NCI-H82 (cell line): Measurements from ENCODE around the gene MVB12B.

Experiments
- DNase-seq: peaks from one replicate; lab custom pipeline; 2025; lab: John Stamatoyannopoulos, UW

Gene MVB12B

DNA sequence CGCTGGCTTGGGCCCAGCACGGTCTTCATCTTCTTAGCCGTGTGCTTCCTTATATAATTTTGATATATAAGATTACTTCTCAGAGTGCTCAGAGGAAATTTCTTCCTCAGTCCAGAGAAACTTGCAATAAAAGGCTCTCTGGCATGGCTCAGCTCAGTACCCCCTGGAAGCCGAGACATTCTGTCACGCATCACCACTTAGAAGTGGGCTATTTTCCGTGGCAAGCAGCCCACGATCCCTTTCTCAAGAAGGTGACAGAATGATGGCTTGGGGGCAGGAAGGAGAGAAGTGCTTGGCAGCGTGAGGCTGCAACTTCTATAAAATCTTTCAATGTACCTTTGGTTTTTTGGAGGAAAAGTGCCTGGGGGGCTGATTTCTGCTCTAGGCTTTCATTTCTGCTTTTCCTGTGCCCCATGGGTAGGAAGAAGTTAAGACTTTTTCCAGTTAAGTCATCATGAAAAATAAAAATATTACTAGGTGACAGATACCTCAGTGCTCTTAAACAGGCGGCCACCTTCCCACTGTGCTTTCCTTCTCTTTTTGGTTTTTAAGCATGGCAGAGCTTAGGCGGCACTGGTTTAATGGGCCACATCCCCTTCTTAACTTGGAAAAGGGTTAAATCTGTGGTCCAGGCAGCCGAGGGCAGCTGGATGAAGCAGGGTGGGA lies 104.6 kb downstream of the MVB12B start:
- no peak for DNase-seq

DNA sequence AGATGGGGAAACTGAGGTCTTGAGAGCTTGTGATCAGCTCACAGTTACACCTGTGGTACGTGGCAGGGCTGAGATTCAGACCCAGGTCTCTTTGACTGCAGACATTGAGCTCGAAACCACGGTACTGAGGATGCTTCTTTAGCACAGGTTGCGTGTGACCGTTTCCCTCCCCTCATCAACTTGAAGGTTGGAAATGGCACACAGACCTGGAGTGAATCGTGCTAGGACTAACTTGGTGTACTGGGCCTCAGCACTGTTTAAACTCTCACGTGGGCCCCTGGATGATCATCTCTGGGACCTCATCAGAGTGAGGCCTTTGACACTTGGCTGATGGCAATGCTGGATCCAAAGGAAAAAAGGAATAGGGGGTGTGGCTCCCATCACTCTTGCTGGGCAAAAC lies 106.0 kb downstream of the MVB12B start:
- DNase-seq: no peak

DNA sequence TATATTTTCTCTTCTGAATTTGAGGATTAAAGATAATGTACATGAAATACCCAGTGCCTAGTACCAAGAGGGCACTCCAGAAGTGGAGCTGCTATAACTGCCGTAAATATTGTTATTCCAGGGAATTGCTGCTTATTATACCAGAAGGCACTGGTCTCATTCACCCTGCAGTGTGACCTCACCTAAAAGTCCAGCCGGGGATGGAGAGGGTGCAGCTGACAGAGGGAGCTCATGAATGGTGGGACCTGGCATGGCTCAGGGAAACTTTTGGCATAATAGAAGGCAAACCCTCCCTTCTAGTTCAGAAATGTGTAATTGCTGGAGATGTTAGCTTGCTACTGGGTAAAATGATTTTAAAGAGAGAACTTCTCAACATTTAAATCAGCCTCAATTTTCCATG lies 108.5 kb downstream of the MVB12B start:
- DNase-seq: no peak

DNA sequence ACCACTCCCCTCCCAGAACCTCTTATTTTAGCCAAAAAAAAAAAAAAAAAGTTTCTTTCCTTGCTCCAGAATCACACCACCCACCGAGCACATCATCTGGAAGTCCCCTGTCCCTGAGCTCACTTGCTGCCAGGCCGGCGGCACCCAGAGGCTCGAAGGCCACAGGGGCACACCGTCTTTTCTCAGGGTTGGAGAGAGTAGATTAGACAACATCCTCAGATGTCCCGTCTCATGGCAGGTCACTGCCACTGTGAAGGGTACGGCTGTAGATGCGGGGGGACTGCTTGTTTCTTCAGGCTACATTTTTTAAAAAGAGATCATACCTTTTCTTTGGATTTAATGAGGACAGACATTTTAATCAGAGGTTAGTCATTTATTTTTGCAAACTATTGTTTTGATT lies 109.0 kb downstream of the MVB12B start:
- no peak for DNase-seq

DNA sequence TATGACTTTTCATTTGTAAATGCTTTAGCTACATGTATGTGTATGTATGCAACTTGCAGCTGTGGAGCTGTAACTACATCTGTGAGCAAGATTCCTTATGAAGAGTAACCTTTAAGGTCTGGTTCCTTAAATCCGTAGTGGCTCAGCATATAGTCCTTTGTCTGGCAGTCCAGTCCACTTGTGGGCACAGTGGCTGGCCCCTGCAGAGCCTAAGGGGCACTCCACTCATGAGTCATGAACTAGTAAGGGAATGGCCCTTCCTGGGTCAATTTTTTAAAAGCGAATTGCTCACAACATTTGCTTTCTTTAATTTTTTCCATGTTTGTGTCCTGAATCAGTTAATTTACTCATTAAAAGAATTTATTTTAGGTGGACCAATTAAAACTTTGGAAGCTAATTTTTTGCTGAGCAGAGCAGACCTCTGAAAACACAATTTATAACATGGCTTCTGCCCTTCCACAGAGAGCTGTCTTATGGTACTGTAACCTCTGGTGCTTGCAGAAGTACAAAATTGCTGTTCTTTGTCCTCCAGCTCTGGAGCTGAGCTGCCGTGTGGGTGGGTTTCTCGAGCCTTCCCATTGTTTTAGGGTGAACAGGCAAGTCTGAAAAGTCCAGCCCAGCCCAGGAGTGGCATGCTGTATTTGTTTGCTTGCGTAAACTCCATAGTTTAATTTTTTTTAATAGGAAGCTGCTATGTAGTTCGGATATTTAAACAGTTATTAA lies 110.1 kb downstream of the MVB12B start:
- DNase-seq: no peak

DNA sequence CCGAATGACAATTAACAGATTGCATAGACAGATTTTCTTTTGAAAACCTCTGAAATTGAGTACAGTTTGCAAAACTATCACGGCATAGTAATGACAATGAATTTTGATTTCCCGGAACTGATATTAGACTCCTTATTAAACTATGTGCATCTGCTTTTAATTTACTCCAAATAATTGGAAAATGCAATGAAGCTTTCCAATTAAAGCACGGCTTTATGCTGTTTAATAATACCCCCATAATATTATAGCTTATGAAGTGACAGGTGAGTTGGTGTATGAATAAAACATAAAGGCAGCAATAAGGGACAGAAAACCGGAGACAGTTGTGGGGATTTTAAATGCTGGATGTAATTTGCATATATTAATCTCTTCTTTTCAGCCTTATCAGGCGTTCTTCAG lies 110.6 kb downstream of the MVB12B start:
- no peak for DNase-seq

DNA sequence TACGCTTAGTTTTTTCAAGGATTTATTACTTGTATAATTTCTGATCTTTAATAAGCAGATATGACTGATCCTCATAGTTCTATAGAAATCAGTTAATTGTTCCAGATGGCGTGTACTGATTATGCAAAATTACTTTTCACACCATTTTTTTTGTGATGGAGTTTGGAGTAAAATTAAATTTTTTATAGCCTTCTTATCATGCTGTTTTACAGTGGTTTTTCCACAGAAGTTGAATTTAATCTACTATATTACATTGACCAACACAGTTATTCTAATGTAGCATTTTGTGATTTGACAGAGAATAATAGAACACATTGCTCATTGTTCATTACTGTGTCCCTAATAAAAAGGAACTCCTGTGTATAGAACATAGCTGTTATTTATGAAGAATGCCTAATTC lies 111.1 kb downstream of the MVB12B start:
- no peak for DNase-seq

DNA sequence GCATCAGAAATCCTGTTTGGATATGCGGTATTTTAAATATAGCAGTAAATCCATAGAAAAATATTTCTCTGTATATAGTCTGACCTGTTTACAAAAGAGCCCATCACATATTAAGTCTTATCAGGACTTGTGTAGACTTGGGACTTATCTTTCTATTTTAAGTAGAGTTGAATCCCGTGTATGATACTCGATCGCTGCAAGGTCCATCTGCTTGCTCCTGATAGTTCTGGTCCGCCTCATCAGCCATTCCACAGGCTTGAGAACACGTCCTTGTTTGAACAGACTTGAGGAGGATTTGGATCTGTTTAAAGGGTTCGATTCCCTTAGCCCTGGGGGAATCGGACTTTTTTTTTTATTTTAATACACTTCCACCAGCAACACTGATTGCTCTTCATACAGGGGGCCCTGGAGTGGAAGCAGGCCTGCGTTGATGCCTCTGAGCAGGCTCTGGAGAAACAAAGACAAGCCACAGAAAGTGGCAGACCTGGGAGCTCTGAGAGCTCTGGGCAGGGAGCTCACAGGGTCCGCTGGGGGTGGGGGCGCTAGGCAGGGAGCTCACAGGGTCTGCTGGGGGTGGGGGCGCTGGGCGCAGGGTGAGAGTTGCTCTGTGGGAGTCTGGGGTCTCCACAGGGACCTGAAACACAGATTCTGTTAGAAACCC lies 112.2 kb downstream of the MVB12B start:
- DNase-seq: peak; percentile 16

DNA sequence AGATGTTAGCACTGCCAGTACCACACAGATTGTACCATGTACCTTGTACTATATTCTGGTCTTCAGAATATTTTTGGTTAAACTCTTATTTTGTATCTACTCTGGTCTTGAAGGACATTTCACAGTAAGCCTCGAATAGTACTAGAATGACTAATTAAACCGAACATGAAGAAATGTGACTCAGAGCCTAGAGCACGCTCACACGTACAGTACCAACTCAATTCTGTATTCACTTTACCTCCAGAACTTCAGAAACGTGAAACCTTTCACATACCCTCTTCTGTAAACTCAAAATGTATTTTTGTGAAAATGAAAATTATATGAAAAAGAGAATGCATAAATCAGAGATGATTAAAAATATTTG lies 112.8 kb downstream of the MVB12B start:
- no peak for DNase-seq

DNA sequence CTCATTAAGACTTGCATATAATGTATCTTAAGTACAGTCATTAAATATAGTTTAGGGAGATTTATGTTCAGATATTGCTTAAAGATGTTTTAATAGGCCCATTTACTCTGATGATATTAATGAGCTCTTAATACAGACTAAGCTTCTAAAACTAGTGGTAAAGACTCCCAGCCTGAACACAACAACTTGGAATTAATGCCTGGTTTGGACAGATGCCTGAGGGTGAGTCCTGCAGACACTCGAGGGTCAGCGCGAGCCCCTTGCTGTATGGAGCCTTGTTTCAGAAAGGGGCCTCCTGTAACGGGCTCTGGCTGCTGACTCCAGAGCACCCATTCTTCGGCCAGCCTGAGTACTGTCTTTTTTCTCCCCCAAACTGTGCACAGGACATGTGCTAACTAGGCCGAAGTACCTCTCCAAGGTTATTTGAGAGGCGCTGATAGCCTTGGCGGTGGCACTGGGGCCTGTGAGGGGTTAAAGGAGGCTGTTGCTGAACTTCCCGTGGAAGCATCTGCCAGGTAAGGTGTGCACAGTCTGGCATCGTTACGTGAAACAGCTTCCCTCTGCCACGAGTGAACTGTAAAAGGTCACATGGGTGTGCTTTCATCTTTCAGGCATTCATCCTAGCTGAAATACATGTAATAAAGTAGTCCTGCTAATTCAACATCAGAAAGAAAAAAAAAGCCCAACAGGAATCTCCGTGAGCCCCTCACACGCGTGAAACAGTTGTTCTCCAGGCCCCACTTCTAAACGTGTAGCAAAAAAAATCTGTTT lies 113.4 kb downstream of the MVB12B start:
- DNase-seq: peak; percentile 36

DNA sequence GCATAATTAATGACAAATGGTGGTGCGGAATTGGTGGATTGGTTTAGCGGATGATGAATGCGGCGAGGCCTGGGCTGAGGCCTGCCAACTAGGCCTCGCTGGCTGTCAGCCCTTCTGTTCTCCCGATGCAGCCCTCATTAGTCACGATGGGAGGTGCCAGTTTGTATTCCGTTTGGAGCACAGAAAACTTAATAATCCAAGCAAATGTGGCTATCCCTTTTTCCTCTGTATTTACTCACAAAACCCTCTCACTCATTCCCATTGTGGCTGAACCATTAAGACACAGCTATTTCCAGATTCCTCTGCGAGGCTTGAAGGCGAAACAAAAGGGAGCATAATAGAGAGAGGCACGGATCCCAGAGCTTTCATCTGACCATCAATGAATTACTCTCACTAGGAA lies 114.3 kb downstream of the MVB12B start:
- no peak for DNase-seq

DNA sequence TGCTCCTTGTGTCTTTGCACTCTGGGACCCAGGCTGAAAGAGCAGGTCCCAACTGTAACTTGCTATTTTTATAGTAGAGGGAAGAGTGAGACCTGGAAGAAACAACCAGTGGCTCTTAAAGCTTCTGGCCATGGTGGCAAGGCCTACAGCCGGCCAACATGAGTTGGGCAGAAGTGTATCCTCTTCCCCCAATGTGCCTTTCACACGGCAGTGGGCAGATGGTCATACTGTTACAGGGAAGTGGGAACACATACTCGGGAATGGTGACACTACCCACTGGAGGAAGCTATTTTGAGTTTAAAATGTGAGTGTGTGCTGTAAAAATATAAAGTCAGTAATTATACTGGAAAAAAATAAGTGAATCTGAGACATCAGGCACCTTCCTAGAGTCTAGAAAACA lies 116.0 kb downstream of the MVB12B start:
- DNase-seq: no peak

DNA sequence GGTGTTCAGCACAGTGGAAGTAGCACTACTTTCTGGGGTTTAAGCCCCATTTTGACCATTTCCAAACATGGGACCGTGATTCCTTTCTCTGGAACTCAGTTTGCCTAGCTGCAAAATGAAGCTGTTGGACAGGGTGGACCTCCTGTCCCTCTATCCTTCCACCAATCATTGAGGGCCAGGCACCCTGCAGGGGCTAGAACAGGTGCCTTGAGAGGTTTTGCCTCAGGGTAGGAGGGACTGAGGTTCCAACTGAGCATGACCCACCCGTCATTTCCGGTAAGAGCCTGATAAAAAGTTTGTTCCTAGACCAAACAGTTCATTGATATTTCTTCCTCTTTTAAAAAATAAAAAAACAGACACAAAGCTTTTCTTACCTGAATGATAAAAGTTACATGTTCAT lies 116.5 kb downstream of the MVB12B start:
- no peak for DNase-seq

DNA sequence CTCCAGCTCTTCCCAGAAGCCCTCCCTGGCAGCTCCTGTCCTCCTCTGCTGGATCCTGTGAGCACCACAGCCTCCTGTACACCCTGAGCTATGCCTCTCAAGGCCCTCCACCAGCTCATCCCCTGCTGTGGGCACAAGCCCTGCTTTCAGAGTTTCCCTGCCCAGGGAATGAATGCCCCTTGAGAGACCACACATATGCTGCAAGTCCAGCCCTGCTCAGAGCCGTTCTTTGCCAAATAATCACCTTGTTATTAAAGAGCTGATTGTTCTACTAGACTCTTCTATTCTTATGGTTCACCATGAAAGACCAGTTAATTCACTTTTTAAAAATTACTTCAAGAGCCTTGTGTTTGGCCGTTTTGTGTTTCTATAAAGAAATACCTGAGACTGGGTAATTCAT lies 121.5 kb downstream of the MVB12B start:
- DNase-seq: no peak

DNA sequence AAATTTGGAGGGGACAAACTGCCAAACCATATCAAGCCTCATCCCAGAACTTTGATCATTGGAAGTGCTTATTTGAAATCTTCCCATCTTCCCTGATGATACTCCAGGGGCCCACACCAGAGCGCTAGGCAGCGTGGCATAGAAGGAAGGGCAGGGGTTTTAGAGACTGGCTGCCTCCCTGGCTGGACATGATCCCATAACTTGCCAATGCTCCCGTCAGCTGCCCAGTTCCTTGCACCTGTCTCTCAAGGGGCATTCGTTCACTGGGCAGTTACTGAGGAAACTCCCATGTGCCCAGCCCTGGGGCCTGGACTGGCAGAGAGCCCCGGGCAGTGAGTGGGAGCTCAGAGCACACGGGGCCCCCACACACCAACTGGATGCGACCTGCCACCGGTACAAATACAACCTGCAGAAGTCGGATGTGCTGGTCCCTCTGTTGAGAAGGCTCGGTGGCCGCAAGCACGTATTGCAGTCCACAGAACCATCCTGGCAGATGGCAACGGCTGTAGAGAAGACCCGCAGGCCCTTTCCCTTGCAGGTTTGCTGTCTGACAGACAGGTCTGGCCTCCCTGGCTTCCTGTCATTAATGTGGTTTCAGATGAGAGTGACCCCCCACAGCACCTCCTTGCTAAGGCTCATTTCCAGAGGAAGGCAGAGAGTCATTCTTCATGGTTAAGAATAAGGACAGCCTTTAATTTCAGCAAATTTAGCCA lies 122.4 kb downstream of the MVB12B start:
- no peak for DNase-seq

DNA sequence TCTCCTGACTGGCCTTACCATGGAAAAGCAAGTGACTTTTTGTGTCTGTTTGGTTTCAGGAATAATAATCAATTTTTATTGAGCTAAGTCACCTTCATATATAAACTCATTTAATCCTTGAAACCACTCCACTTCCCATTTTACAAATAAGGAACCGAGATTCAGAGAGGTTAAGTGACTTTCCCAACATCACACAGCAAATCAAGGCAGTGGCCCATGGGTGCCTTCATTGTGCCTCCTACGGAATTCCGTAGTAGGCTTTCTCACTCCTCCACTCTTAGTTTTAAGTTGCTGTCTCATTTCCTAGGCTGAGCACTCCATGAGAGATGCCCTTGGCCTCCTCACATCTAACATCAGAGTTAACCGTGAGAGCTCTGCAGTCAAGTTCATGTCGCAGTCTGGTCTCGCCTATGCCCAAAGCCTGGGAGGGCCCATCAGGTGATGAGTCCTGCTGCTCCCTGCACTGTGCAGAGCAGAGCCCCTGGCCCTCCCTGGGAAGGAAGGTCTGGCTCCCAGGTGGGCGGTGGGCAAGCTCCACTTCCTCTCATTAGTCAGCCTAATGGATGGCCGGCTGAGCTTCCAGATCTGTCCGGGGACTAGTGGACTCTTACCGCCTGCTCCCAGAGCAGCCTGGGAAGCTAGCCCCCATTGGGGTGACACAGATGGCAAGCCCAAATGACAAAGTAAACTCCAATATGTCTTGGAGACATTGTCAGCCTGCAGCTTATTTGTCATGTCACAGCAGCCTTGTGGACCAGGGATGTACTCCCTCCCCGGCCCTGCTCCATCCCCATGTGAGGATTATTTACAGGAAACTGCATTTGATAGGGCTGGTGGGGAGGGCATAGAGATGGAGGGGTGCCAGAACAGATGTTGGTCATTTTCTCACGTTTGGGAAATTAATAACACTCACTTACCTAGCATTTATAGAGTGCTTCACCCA lies 123.4 kb downstream of the MVB12B start:
- no peak for DNase-seq

DNA sequence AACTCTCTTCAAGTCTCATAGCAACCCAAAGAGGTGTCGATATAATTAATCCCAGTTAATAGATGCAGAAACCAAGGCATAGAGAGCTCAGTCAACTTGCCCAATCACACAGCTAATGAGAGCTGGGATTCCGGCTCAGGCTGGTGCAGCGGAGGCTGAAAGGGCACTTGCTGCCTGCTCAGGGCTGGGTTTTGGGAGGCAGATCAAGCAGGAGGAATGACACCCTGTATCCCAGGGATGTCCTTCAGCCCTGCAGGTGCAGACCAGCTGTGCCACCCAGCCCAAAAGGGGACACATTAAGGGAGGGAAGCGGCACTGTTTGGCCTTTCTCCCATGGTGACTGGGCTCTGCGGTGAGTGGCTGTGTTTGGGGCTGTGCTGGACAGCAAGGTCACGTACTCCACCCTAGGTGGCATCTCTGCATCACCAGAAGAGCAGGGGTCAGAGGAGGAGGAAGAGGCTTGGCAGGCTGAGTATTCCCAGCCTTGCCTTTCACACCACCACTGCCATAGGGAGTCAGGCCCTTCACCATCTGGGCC lies 124.1 kb downstream of the MVB12B start:
- no peak for DNase-seq

DNA sequence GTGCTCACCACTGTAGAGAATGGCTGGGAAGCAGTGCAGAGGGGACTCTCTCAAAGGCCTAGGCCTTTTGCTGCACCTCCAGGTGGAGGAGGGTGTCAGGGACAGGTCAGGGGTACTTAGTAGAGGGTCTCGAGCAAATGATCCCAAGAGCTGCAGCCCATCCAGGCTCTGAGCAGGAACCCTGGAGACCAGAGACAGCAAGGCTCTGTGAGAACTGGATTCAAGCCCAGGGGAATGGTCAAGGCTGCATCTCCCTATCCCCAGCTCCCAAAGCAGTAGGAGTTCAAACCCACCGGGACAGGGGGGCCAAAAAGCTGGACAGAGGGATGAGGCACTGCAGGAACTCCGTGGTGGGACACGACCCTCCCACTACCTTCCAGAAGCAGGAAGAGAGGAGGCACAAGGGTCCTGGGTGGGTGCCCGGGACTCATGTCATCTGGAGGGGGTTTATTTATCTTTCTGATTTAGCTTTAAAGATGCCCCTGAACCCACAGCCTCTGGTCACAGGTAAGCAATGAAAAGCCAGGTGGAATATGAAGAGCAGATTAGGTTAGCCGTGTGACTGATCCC lies 124.8 kb downstream of the MVB12B start:
- DNase-seq: no peak

DNA sequence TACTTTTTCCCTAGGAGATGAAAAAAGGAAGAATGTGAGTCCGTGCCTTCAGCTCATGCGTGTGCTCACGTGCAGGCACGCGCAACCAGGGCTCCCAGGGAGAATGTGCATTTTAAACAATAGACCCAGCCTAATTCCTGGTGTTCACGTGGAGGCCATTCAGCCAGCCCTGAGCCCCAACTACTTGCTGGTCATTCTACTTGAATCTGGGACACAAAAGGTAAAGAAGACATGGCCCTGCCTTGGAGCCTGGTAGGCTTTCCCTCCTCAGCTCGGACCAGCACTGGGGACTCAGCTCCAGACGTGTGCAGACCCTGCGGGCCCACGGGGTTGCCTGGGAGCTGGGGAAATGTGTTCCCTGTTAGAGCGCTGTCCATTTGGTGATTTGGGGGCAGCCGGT lies 125.5 kb downstream of the MVB12B start:
- no peak for DNase-seq
